Cortex of kidney (tissue), 1 donor: ENCODE measurements around the gene TTR.

Experiments
- DNase-seq: peaks from one replicate; lab custom pipeline; 2025; lab: John Stamatoyannopoulos, UW

Gene TTR

GRCh38 chr18:31591628-31592027 lies at the start of gene TTR:
Gene TTR (plus strand): TSS chr18:31591877. CDS start chr18:31591903, 26 bp downstream.
- no peak for DNase-seq

- DNase-seq: no peak
Measured at GRCh38 chr18:31546476-31546875, 45.2 kb upstream of the TTR start.

DNA sequence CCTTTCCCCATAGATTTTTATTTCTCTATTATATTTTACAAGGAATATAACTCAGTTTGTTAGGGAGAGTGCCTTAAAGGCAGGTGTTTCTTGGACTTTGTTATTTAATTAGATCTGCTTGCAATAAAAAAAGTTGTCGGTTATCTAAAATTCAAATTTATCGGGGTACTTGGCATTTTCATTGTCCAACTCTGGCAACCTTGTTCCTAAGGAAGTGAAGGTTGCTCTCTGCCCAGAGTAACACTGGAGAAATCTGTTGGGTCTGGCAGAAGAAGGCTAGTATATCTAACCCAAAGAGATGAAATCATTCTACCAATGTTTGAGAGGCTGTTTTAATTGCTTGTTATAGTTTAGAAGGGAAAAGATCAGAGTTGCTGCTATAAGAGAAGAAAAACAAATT lies 42.8 kb upstream of the TTR start:
- DNase-seq: no peak

- DNase-seq: no peak
Measured at GRCh38 chr18:31549416-31549815, 42.3 kb upstream of the TTR start.

- DNase-seq: no peak
Measured at GRCh38 chr18:31551883-31552282, 39.8 kb upstream of the TTR start.

- no peak for DNase-seq
Measured at GRCh38 chr18:31553800-31554199, 37.9 kb upstream of the TTR start.

DNA sequence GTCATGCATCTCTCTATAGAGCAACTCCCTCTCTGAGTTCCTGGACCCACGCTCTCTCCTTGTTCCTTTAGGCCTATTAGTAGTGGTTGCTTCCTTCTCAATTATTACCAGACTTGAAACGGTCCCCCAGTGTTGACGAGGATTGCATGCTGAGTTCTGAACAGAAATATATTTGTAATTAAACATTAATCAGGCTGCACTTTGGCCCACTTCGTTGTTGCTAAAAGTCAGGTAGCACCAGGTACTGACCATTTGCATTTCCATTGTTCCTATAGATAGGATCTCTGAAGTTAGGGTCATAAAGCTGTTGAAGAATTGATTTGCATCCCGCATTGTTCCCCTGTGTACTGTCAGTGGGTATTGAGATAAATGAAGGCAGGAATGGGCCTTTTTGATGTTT lies 36.9 kb upstream of the TTR start:
- DNase-seq: no peak

DNA sequence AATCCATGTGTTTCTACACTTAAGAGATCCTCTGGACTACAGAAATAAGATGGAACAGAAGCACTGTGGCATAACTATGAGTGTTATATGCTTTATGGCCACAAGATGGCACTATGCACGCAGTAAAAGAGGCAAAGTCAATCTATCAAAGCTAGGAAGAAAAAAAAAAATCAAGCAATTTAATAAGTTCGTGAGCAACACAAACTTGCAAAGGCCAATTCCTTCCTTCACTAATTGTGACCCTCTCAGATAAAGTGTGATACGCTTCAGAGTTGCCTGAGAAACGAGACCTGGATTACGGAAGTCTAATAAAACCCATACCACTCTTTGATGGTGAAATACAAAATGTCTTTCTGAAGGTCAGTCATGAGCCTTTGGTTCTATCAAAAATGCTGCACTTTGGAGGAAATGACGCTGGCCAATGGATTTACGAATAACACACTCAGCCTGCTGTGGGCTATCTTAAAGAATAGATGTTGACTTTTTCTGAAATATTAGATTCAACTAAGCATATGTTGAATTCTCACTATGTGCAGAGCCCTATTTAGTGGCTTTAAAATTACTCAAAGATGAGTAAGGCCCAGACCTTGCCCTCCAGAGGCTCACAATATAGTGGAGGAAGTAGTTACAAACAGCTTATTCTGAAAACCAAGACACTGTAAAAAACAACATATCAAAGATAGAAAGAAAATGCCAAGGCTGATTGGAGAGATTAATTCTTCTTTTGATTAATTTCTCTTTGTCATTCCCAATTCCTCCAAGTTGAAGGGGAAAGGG lies 35.5 kb upstream of the TTR start:
- DNase-seq: no peak

- no peak for DNase-seq
Measured at GRCh38 chr18:31557446-31557845, 34.2 kb upstream of the TTR start.

DNA sequence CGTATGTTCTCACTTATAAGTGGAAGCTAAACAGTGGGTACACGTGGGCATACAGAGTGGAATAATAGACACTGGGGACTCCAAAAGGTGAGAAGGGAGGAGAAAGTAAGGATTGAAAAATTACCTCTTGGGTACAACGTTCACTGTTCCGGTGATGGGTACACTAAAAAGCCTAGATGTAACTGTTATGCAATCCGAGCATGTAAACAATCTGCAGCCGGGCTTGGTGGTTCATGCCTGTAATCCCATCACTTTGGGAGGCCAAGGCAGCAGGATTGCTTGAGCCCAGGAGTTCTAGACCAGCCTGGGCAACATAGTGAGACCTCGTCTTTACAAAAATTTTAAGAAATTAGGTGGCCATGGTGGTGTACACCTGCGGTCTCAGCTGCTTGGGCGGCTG lies 33.1 kb upstream of the TTR start:
- DNase-seq: no peak

DNA sequence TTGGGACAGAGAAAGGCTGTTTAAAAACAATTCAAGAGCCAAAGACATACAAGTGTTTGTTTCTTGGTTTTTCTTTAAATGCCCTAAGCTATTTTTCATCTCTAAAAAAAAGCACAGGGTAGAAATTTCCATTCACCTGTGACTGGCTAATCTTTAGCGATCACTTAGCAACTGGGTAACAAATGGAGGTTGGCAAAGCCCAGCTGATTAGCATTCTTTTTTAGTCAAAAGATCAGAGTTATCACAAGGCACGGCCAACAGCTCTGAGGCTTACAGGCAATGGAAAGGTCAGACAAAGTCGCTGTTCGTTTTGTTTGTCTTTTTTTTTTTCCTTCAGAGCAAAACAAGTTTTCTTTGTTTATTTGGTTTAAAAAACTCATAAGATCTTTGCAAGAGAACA lies 29.0 kb upstream of the TTR start:
- no peak for DNase-seq

- no peak for DNase-seq
Measured at GRCh38 chr18:31563778-31564177, 27.9 kb upstream of the TTR start.

GRCh38 chr18:31565345-31565744 lies 26.3 kb upstream of the TTR start:
- no peak for DNase-seq

GRCh38 chr18:31565782-31566512 lies 25.7 kb upstream of the TTR start:
- no peak for DNase-seq

GRCh38 chr18:31566576-31567306 lies 24.9 kb upstream of the TTR start:
- DNase-seq: no peak

DNA sequence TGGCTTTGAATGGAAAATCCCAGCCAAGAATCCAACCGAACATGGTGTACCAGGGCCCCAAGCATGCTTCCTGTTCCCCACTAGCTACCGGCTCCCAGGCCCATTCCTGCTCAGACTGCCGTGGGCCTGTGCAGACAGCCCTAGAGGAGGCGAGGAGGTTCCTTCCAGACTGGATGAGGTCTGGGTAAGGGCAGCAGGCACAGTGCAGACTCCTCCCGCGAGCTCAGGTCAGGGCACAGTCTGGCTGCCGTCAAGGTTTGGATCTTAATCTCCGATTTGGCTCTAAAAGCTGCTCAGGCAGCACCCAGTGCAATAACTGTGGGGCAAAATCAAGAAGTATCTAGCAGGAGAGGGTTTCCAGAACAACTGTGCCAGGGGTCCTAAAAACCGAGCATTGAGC lies 19.3 kb upstream of the TTR start:
- no peak for DNase-seq

DNA sequence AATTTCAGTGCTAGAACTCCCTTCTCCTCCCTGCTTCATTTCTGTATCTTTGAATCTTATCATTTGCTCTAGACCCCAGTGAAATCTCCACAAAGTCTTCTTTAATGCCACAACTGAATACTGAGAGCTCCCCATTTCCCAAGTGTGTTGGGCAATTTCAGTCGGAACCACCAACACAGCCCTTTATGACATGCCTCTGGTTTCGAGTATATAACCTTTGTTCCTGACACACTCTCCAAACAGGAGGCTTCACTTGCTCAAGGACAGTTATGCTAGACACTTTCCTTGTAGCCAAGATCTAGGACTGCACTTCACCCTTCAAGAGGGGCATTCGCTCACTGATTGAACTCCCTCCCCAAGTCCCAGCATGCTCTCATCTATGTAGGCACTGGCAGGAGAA lies 18.6 kb upstream of the TTR start:
- DNase-seq: no peak

DNA sequence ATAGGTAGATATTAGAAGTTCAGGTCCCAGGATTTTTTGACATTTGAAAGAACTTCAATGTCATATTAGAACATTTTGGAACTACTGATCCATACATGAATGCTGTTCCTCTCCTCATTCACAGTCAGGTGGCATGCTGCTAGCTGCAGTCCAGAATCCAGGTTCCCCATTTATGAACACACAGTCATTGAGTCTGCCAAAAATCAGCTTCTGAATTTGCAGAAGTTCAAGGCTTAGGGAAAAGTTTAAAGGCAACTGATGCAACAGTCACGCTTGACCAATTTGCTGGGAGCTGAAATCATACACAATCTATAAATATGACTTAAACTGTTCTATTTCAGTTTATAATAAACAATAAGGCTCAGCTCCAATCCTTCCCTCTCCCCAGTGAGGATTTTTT lies 17.3 kb upstream of the TTR start:
- no peak for DNase-seq

- DNase-seq: no peak
Measured at GRCh38 chr18:31575515-31576257, 16.0 kb upstream of the TTR start.

GRCh38 chr18:31576670-31577069 lies 15.0 kb upstream of the TTR start:
- DNase-seq: no peak

GRCh38 chr18:31577195-31577594 lies 14.5 kb upstream of the TTR start:
- no peak for DNase-seq

GRCh38 chr18:31578126-31578525 lies 13.6 kb upstream of the TTR start:
- no peak for DNase-seq
